ENCODE results near the gene DSCAML1. TPM values are rescaled to one million over a fixed set of nuclear protein-coding genes. Genes with fewer than 3 reads are reported as not detected.

The DSCAML1 gene
- total and polyA plus RNA-seq, 9 of the 15 experiments (the other 6 are each of a cell fraction or from before 2014, with no cell fraction given) = not detected

DNA sequence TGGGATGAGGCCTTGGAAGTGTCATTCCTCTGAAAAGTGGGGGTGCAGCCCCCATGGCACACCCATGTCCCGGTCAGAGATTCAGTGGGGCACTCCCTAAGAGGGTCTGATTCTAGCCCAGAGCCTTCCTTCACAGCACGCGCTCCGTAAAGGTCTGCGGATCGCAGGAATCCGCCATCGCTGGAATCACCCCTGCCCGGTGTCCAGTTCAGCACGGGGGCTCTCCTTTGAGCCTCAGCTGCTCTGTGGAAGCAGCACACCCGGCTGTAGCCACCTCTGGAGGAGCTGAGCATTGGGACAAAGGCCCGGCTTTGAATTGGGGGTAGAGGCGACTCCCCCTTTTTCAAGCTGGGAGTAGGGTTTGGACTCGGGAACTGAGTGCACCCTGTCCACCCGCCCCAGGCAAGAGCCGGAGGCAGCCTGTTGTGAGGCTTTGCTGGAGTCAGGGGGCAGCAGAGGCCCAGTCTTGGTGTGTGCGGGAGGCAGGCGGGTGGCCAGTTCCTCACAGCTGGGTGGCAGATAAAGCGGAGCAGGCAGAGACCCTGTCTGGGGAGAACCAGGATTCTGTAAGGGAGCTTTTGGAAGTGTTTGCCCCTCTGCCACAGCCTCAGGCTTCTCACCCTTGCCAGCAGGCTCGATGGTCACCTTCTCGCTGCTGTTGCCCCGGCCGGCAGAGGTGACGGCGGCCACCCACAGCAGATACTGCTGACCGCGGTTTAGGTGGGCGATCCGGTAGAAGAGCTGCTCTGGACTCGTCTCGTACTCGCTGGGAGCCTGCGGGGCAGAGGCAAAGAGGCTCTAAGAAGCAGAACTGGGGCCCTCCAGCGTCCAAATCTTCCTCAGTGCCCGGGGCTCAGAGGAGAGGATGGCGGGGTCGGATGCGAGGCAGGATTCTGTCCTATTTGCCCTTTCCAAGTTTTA is 353.5 kb downstream of the DSCAML1 start (continued):
- TF ChIP-seq, protein P1, sequence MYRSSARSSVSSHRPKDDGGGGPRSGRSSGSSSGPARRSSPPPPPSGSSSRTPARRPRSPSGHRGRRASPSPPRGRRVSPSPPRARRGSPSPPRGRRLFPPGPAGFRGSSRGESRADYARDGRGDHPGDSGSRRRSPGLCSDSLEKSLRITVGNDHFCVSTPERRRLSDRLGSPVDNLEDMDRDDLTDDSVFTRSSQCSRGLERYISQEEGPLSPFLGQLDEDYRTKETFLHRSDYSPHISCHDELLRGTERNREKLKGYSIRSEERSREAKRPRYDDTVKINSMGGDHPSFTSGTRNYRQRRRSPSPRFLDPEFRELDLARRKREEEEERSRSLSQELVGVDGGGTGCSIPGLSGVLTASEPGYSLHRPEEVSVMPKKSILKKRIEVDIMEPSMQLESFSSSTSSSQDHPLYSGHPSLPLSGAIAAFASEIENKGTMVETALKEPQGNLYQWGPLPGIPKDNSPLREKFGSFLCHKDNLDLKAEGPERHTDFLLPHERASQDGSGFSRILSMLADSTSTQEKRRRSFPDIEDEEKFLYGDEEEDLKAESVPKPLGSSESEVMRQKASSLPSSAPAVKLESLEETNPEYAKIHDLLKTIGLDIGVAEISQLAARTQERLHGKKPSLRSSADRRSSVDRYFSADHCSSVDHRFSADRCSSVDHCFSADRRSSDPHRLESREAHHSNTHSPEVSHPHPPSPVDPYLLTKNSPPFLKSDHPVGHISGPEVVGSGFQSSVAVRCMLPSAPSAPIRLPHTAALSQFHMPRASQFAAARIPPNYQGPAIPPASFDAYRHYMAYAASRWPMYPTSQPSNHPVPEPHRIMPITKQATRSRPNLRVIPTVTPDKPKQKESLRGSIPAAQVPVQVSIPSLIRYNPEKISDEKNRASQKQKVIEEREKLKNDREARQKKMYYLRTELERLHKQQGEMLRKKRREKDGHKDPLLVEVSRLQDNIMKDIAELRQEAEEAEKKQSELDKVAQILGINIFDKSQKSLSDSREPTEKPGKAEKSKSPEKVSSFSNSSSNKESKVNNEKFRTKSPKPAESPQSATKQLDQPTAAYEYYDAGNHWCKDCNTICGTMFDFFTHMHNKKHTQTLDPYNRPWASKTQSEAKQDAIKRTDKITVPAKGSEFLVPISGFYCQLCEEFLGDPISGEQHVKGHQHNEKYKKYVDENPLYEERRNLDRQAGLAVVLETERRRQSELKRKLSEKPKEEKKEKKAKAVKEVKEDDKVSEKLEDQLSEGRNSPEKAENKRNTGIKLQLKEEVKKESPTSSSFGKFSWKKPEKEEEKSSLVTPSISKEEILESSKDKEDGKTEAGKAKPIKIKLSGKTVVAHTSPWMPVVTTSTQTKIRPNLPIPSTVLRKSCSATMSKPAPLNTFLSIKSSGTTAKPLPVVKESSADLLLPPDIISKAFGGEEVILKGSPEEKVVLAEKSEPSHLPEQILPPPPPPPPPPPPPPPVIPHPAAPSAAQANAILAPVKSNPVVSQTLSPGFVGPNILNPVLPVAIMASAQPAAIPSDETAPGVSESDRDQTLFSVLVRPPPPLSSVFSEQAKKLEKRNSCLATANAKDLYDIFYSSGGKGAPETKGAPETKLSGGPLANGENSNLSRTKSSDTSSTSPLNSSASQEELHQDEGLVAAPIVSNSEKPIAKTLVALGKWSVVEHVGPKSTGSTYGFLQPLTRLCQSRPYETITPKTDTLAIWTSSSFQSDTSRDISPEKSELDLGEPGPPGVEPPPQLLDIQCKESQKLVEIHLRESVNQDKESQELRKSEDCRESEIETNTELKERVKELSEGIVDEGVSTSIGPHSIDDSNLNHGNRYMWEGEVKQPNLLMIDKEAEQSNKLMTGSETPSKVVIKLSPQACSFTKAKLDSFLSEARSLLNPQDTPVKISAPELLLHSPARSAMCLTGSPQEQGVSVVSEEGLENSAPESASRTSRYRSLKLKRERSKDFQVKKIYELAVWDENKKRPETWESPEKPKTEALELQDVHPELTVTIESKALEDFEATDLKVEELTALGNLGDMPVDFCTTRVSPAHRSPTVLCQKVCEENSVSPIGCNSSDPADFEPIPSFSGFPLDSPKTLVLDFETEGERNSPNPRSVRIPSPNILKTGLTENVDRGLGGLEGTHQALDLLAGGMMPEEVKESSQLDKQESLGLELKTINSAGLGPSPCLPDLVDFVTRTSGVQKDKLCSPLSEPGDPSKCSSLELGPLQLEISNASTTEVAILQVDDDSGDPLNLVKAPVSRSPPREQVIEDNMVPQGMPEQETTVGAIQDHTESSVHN (IDR thresholded peaks at IDR 0.05; ENCODE audit: borderline replicate concordance in 1 of 2, low read depth in 1 of 2) = no peak
- TF ChIP-seq DACH1 (IDR thresholded peaks at IDR 0.05; ENCODE audit: partially characterized antibody) (peak; percentile 26), YBX1 (IDR thresholded peaks at IDR 0.05) (no peak), NRF1 (conservative IDR thresholded peaks at IDR 0.05 in 1 of 2, IDR thresholded peaks at IDR 0.05 in 1 of 2) (peak; percentile 8 to 11; a peak in 1 of 4 replicates), POLR2AphosphoS5 (IDR thresholded peaks at IDR 0.05; ENCODE audit: control insufficient read depth, insufficient read depth, low read depth, low read length) (no peak), ETV1 (tag; conservative IDR thresholded peaks at IDR 0.05; ENCODE audit: low read depth) (no peak), SNRNP70 (optimal IDR thresholded peaks at IDR 0.05; ENCODE audit: low read depth, low read length) (no peak)
- TF ChIP-seq, protein P2, sequence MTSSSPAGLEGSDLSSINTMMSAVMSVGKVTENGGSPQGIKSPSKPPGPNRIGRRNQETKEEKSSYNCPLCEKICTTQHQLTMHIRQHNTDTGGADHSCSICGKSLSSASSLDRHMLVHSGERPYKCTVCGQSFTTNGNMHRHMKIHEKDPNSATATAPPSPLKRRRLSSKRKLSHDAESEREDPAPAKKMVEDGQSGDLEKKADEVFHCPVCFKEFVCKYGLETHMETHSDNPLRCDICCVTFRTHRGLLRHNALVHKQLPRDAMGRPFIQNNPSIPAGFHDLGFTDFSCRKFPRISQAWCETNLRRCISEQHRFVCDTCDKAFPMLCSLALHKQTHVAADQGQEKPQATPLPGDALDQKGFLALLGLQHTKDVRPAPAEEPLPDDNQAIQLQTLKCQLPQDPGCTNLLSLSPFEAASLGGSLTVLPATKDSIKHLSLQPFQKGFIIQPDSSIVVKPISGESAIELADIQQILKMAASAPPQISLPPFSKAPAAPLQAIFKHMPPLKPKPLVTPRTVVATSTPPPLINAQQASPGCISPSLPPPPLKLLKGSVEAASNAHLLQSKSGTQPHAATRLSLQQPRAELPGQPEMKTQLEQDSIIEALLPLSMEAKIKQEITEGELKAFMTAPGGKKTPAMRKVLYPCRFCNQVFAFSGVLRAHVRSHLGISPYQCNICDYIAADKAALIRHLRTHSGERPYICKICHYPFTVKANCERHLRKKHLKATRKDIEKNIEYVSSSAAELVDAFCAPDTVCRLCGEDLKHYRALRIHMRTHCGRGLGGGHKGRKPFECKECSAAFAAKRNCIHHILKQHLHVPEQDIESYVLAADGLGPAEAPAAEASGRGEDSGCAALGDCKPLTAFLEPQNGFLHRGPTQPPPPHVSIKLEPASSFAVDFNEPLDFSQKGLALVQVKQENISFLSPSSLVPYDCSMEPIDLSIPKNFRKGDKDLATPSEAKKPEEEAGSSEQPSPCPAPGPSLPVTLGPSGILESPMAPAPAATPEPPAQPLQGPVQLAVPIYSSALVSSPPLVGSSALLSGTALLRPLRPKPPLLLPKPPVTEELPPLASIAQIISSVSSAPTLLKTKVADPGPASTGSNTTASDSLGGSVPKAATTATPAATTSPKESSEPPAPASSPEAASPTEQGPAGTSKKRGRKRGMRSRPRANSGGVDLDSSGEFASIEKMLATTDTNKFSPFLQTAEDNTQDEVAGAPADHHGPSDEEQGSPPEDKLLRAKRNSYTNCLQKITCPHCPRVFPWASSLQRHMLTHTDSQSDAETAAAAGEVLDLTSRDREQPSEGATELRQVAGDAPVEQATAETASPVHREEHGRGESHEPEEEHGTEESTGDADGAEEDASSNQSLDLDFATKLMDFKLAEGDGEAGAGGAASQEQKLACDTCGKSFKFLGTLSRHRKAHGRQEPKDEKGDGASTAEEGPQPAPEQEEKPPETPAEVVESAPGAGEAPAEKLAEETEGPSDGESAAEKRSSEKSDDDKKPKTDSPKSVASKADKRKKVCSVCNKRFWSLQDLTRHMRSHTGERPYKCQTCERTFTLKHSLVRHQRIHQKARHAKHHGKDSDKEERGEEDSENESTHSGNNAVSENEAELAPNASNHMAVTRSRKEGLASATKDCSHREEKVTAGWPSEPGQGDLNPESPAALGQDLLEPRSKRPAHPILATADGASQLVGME (CRISPR knock-in tag; IDR thresholded peaks at IDR 0.05) = no peak
- TF ChIP-seq, protein P3, sequence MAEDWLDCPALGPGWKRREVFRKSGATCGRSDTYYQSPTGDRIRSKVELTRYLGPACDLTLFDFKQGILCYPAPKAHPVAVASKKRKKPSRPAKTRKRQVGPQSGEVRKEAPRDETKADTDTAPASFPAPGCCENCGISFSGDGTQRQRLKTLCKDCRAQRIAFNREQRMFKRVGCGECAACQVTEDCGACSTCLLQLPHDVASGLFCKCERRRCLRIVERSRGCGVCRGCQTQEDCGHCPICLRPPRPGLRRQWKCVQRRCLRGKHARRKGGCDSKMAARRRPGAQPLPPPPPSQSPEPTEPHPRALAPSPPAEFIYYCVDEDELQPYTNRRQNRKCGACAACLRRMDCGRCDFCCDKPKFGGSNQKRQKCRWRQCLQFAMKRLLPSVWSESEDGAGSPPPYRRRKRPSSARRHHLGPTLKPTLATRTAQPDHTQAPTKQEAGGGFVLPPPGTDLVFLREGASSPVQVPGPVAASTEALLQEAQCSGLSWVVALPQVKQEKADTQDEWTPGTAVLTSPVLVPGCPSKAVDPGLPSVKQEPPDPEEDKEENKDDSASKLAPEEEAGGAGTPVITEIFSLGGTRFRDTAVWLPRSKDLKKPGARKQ (CRISPR knock-in tag; IDR thresholded peaks at IDR 0.05) = no peak

All from K562 (cell line).